SIG-M5 (cell line): ENCODE data around the gene RIPPLY3.
A peak's percentile ranks its signal among the peaks of the same experiment; 100 is the strongest.
"Not testable (repeated sequence)": the region's sequence is repeated elsewhere in the genome, so short reads cannot be mapped to it uniquely, and the experiment has no call there.

ENCODE experiments used
- DNase-seq: peaks from one replicate; lab custom pipeline; 2025; lab: John Stamatoyannopoulos, UW

Gene RIPPLY3

GRCh38 chr21:37017951-37018679 is 11.6 kb downstream of the RIPPLY3 start:
- DNase-seq: no peak

- DNase-seq: no peak
Measured at GRCh38 chr21:37026499-37026898, 20.0 kb downstream of the RIPPLY3 start.

- DNase-seq: no peak
Measured at GRCh38 chr21:37028570-37028969, 22.1 kb downstream of the RIPPLY3 start.

- DNase-seq: no peak
Measured at GRCh38 chr21:37030864-37031263, 24.4 kb downstream of the RIPPLY3 start.

- no peak for DNase-seq
Measured at GRCh38 chr21:37032293-37032692, 25.8 kb downstream of the RIPPLY3 start.

- DNase-seq: no peak
Measured at GRCh38 chr21:37032877-37033471, 26.5 kb downstream of the RIPPLY3 start.

GRCh38 chr21:37034394-37034793 is 27.9 kb downstream of the RIPPLY3 start:
- DNase-seq: not testable (repeated sequence)

GRCh38 chr21:37036177-37036576 is 29.7 kb downstream of the RIPPLY3 start:
- no peak for DNase-seq

- DNase-seq: no peak
Measured at GRCh38 chr21:37039411-37040075, 33.0 kb downstream of the RIPPLY3 start.

GRCh38 chr21:37040212-37040611 is 33.7 kb downstream of the RIPPLY3 start:
- DNase-seq: no peak

- DNase-seq: no peak
Measured at GRCh38 chr21:37041706-37042271, 35.3 kb downstream of the RIPPLY3 start.

- no peak for DNase-seq
Measured at GRCh38 chr21:37043818-37044217, 37.3 kb downstream of the RIPPLY3 start.

- no peak for DNase-seq
Measured at GRCh38 chr21:37044643-37045042, 38.1 kb downstream of the RIPPLY3 start.

GRCh38 chr21:37045149-37045548 is 38.6 kb downstream of the RIPPLY3 start:
- peak; percentile 15 for DNase-seq

GRCh38 chr21:37045556-37045955 is 39.1 kb downstream of the RIPPLY3 start:
- no peak for DNase-seq

GRCh38 chr21:37047079-37047478 is 40.6 kb downstream of the RIPPLY3 start:
- DNase-seq: no peak

GRCh38 chr21:37049741-37050140 is 43.2 kb downstream of the RIPPLY3 start:
- not testable (repeated sequence) for DNase-seq

GRCh38 chr21:37055271-37055855 is 48.9 kb downstream of the RIPPLY3 start:
- DNase-seq: no peak

GRCh38 chr21:37057614-37058013 is 51.1 kb downstream of the RIPPLY3 start:
- no peak for DNase-seq

GRCh38 chr21:37058261-37058660 is 51.8 kb downstream of the RIPPLY3 start:
- DNase-seq: no peak

- DNase-seq: no peak
Measured at GRCh38 chr21:37059181-37059580, 52.7 kb downstream of the RIPPLY3 start.

- DNase-seq: no peak
Measured at GRCh38 chr21:37060296-37060695, 53.8 kb downstream of the RIPPLY3 start.
